ENCODE results near the gene GALNT16.

Gene GALNT16

GRCh38 chr14:69344171-69344570, 84.2 kb downstream of the GALNT16 start:
- no peak for DNase-seq

- no peak for DNase-seq
These were observed 85.4 kb downstream of the GALNT16 start for GRCh38 chr14:69345402-69345801.

- DNase-seq, result no peak
These were observed 86.8 kb downstream of the GALNT16 start for GRCh38 chr14:69346710-69347109.

- no peak for DNase-seq
These were observed 89.3 kb downstream of the GALNT16 start for GRCh38 chr14:69349091-69349777.

- DNase-seq, result no peak
These were observed 90.9 kb downstream of the GALNT16 start for GRCh38 chr14:69350892-69351291.

- DNase-seq, result no peak
These were observed 91.4 kb downstream of the GALNT16 start for GRCh38 chr14:69351385-69351784.

GRCh38 chr14:69351911-69352310, 92.0 kb downstream of the GALNT16 start:
- DNase-seq, result no peak

GRCh38 chr14:69353168-69353567, 93.2 kb downstream of the GALNT16 start:
- no peak for DNase-seq

GRCh38 chr14:69354383-69355153, 94.6 kb downstream of the GALNT16 start:
- peak; percentile 38 for DNase-seq

- no peak for DNase-seq
These were observed 95.2 kb downstream of the GALNT16 start for GRCh38 chr14:69355154-69355597.

- no peak for DNase-seq
These were observed 95.8 kb downstream of the GALNT16 start for GRCh38 chr14:69355607-69356281.

- no peak for DNase-seq
These were observed 97.1 kb downstream of the GALNT16 start for GRCh38 chr14:69356903-69357543.

- no peak for DNase-seq
These were observed 97.7 kb downstream of the GALNT16 start for GRCh38 chr14:69357544-69358200.

GRCh38 chr14:69358233-69358963, 98.4 kb downstream of the GALNT16 start:
- DNase-seq, result no peak

GRCh38 chr14:69358966-69359365, 99.0 kb downstream of the GALNT16 start:
- no peak for DNase-seq

GRCh38 chr14:69360438-69361108, 100.6 kb downstream of the GALNT16 start:
- DNase-seq, result no peak

- no peak for DNase-seq
These were observed 103.1 kb downstream of the GALNT16 start for GRCh38 chr14:69363055-69363454.

GRCh38 chr14:69363964-69364363, 104.0 kb downstream of the GALNT16 start:
- DNase-seq, result no peak

- DNase-seq, result no peak
These were observed 104.4 kb downstream of the GALNT16 start for GRCh38 chr14:69364378-69364777.

GRCh38 chr14:69366069-69366468, 106.1 kb downstream of the GALNT16 start:
- DNase-seq, result no peak

GRCh38 chr14:69366761-69367160, 106.8 kb downstream of the GALNT16 start:
- no peak for DNase-seq

All from activated T-cell treated with anti-CD3 and anti-CD28 coated beads, Interleukin-2, amount 50 U/mL, for 1 hour (primary cell).